H1 (cell line): ENCODE data around the gene GBP4. TPM values are rescaled to one million over a fixed set of nuclear protein-coding genes. Genes with fewer than 3 reads are reported as not detected.

Experiments
- CTCF ChIA-PET: fragments of 300-600 bp; sonication (Branson Sonifier 250); formaldehyde crosslinking; loops from one replicate; lab custom pipeline; 2021; ENCODE audit not compliant: partially characterized antibody; lab: Charles Lee
- POLR2A ChIA-PET: fragments of 300-600 bp; sonication (Branson Sonifier 250); formaldehyde crosslinking; loops from one replicate; lab custom pipeline; 2021; ENCODE audit warnings: inconsistent platforms; ENCODE audit not compliant: partially characterized antibody; lab: Charles Lee
- DNase-seq, 2 experiments: peaks; one replicate each; pipeline versions ENCODE4 v3.0.0 to v3.0.0-alpha.2; 2010 to 2022; ENCODE audit warnings: low spot score in 2 of 2, low read depth in 1 of 2, mixed read lengths in 1 of 2
- FAIRE-seq: peaks from 2 replicates; lab custom pipeline; 2011; peaks lifted over from hg19 to GRCh38; lab: Jason Lieb, UNC
- H2AFZ ChIP-seq: 2 replicates; pipeline ENCODE4 v1.8.1; 2012; ENCODE audit warnings: low read length, inconsistent platforms
- H2AK5ac ChIP-seq: 2 replicates; pipeline ENCODE4 v1.6.1; 2013; ENCODE audit warnings: low read depth, low read length
- H2BK120ac ChIP-seq: replicated peaks from 2 replicates; pipeline ENCODE3; 2013; ENCODE audit warnings: low read depth, low read length, inconsistent platforms
- H2BK12ac ChIP-seq: 2 replicates; pipeline ENCODE4 v1.6.1; 2013; ENCODE audit warnings: low read depth, low read length
- H2BK15ac ChIP-seq: 2 replicates; pipeline ENCODE4 v1.6.1; 2013; ENCODE audit warnings: low read length
- H2BK20ac ChIP-seq: 2 replicates; pipeline ENCODE4 v1.6.1; 2013; ENCODE audit warnings: low read length
- H2BK5ac ChIP-seq: 2 replicates; pipeline ENCODE4 v1.6.1; 2013; ENCODE audit warnings: low read depth, low read length
- H3K14ac ChIP-seq: 2 replicates; pipeline ENCODE4 v1.6.1; 2013; ENCODE audit warnings: inconsistent platforms; ENCODE audit not compliant: insufficient read length
- H3K18ac ChIP-seq: 2 replicates; pipeline ENCODE4 v1.6.1; 2013; ENCODE audit warnings: low read length; ENCODE audit errors: extremely low read depth
- H3K23ac ChIP-seq: 2 replicates; pipeline ENCODE4 v1.6.1; 2013; ENCODE audit warnings: inconsistent platforms; ENCODE audit not compliant: insufficient read length
- H3K23me2 ChIP-seq: 2 replicates; pipeline ENCODE4 v1.6.1; 2013; ENCODE audit warnings: low read depth, low read length
- H3K27ac ChIP-seq: 2 replicates; pipeline ENCODE4 v1.6.1; 2011; ENCODE audit warnings: low read depth, low read length, inconsistent platforms
- H3K27me3 ChIP-seq, 4 experiments: replicated peaks in 1 of 4; 1 replicate in 1 of 4; 2 replicates in 3 of 4; pipeline versions ENCODE4 v1.6.1 to v1.8.1; 2011 to 2013; ENCODE audit warnings: low read length in 3 of 4, mild to moderate bottlenecking in 3 of 4, inconsistent platforms in 2 of 4, mixed read lengths in 2 of 4, moderate library complexity in 1 of 4; ENCODE audit not compliant: control insufficient read depth in 3 of 4, insufficient read depth in 3 of 4; ENCODE audit errors: extremely low read depth in 1 of 4
- H3K36me3 ChIP-seq, 4 experiments: 2 replicates each; pipeline versions ENCODE4 v1.6.1 to v1.8.1; 2011 to 2013; ENCODE audit warnings: mild to moderate bottlenecking in 4 of 4, low read length in 3 of 4, moderate library complexity in 2 of 4, control low read depth in 1 of 4, inconsistent platforms in 1 of 4; ENCODE audit not compliant: insufficient read depth in 4 of 4, control insufficient read depth in 2 of 4
- H3K4ac ChIP-seq: replicated peaks from 2 replicates; pipeline ENCODE3; 2013; ENCODE audit warnings: low read length, low read depth, mixed read lengths, inconsistent platforms; ENCODE audit not compliant: insufficient read length
- H3K4me1 ChIP-seq, 4 experiments: replicated peaks in 1 of 4; 1 replicate in 1 of 4; 2 replicates in 3 of 4; pipeline versions ENCODE4 v1.6.1 to v1.8.1; 2011 to 2013; ENCODE audit warnings: low read length in 3 of 4, inconsistent platforms in 2 of 4, mixed read lengths in 1 of 4; ENCODE audit not compliant: insufficient read depth in 4 of 4, control insufficient read depth in 3 of 4
- H3K4me2 ChIP-seq, 2 experiments: 2 replicates each; pipeline versions ENCODE4 v1.6.1 to v1.8.1; 2011 to 2013; ENCODE audit warnings: low read depth in 2 of 2, low read length in 2 of 2, control low read depth in 1 of 2, inconsistent platforms in 1 of 2, mild to moderate bottlenecking in 1 of 2; ENCODE audit not compliant: insufficient read depth in 1 of 2
- H3K4me3 ChIP-seq, 4 experiments: fragments of 200-600, 300-600 bp in 1 of 4; sonication (generic), shearing (Covaris generic), sonication (Bioruptor Twin) in 1 of 4; 2 replicates each; pipeline versions ENCODE4 v1.5.1 to v1.8.1; 2011 to 2016; ENCODE audit warnings: low read length in 4 of 4, low read depth in 3 of 4, control low read depth in 2 of 4, inconsistent platforms in 2 of 4, mild to moderate bottlenecking in 2 of 4, mixed read lengths in 1 of 4, moderate library complexity in 1 of 4; ENCODE audit not compliant: insufficient read depth in 2 of 4; ENCODE audit errors: extremely low read depth in 1 of 4
- H3K56ac ChIP-seq: replicated peaks from 2 replicates; pipeline ENCODE3; 2013; ENCODE audit warnings: low read depth, mild to moderate bottlenecking, mixed read lengths, low read length, inconsistent platforms; ENCODE audit not compliant: insufficient read length
- H3K79me1 ChIP-seq: 2 replicates; pipeline ENCODE4 v1.6.1; 2013; ENCODE audit warnings: low read depth, low read length, control low read depth
- H3K79me2 ChIP-seq, 2 experiments: 2 replicates each; pipeline versions ENCODE4 v1.6.1 to v1.8.1; 2012 to 2013; ENCODE audit warnings: low read length in 2 of 2, mild to moderate bottlenecking in 2 of 2, inconsistent platforms in 1 of 2; ENCODE audit not compliant: insufficient read depth in 2 of 2, control insufficient read depth in 1 of 2
- H3K9ac ChIP-seq, 4 experiments: replicated peaks in 1 of 4; 1 replicate in 1 of 4; 2 replicates in 3 of 4; pipeline versions ENCODE4 v1.6.1 to v1.8.1; 2011 to 2013; ENCODE audit warnings: low read depth in 3 of 4, low read length in 3 of 4, control low read depth in 2 of 4, mild to moderate bottlenecking in 2 of 4, moderate library complexity in 2 of 4, inconsistent platforms in 1 of 4; ENCODE audit errors: extremely low read depth in 1 of 4
- H3K9me3 ChIP-seq, 2 experiments: 2 replicates each; pipeline versions ENCODE4 v1.6.1 to v1.8.1; 2012 to 2013; ENCODE audit warnings: mild to moderate bottlenecking in 2 of 2, moderate library complexity in 2 of 2, control low read depth in 1 of 2, inconsistent platforms in 1 of 2, low read depth in 1 of 2, low read length in 1 of 2, mixed read lengths in 1 of 2; ENCODE audit not compliant: insufficient read depth in 2 of 2
- H4K20me1 ChIP-seq, 2 experiments: replicated peaks in 1 of 2; 2 replicates each; pipeline versions ENCODE3 to v1.8.1; 2011 to 2013; ENCODE audit warnings: inconsistent platforms in 2 of 2, low read length in 2 of 2, mild to moderate bottlenecking in 1 of 2; ENCODE audit not compliant: insufficient read depth in 2 of 2, control insufficient read depth in 1 of 2
- H4K5ac ChIP-seq: 2 replicates; pipeline ENCODE4 v1.6.1; 2013; ENCODE audit warnings: low read length, low read depth, mixed read lengths, inconsistent platforms; ENCODE audit not compliant: insufficient read length
- H4K8ac ChIP-seq: 2 replicates; pipeline ENCODE4 v1.8.0; 2013; ENCODE audit warnings: mild to moderate bottlenecking, moderate library complexity, low read length, inconsistent platforms; ENCODE audit not compliant: insufficient read depth; ENCODE audit errors: extremely low read depth
- H4K91ac ChIP-seq: replicated peaks from 2 replicates; pipeline ENCODE3; 2013; ENCODE audit warnings: low read length, mixed read lengths, inconsistent platforms; ENCODE audit not compliant: insufficient read length
- ATF3 ChIP-seq: IDR thresholded peaks from 2 replicates; pipeline ENCODE4 v1.6.1; 2011; ENCODE audit warnings: low read depth, mild to moderate bottlenecking, low read length; ENCODE audit not compliant: insufficient read depth
- CTBP2 ChIP-seq: IDR thresholded peaks from 2 replicates; pipeline ENCODE4 v1.7.0; 2011; ENCODE audit warnings: borderline replicate concordance, mild to moderate bottlenecking, moderate library complexity, mixed read lengths, low read length; ENCODE audit not compliant: insufficient read depth, insufficient read length
- CTCF ChIP-seq, 3 experiments: IDR thresholded peaks; 1 replicate in 2 of 3; 2 replicates in 1 of 3; pipeline versions ENCODE4 v1.5.1 to v1.6.1; 2011; ENCODE audit warnings: low read length in 3 of 3, mild to moderate bottlenecking in 3 of 3, inconsistent platforms in 2 of 3, low read depth in 1 of 3, moderate library complexity in 1 of 3; ENCODE audit not compliant: insufficient read depth in 1 of 3; ENCODE audit errors: control extremely low read depth in 1 of 3
- RBBP5 ChIP-seq: IDR thresholded peaks from 2 replicates; pipeline ENCODE4 v1.7.1; 2012; ENCODE audit warnings: low read depth, mild to moderate bottlenecking, inconsistent platforms, low read length, moderate library complexity, borderline replicate concordance
- SIX5 ChIP-seq: IDR thresholded peaks from 2 replicates; pipeline ENCODE4 v1.6.1; 2011; ENCODE audit warnings: mild to moderate bottlenecking, low read depth, low read length
- SRF ChIP-seq: IDR thresholded peaks from 2 replicates; pipeline ENCODE4 v1.6.1; 2011; ENCODE audit warnings: mild to moderate bottlenecking, low read depth, low read length, moderate library complexity
- TBP ChIP-seq: IDR thresholded peaks from 2 replicates; pipeline ENCODE4 v1.6.1; 2011; ENCODE audit warnings: low read depth, low read length, improper control_type of control experiment
- WGBS, 2 experiments: shearing (Covaris generic) in 1 of 2; methylation state at CpG; one replicate each; pipeline versions ENCODE4 v1.1.6 to v1.1.7; 2013 to 2015; ENCODE audit warnings: low lambda C conversion rate in 2 of 2, mixed read lengths in 2 of 2, inconsistent platforms in 1 of 2, low coverage in 1 of 2, missing lambda C conversion rate in 1 of 2; ENCODE audit not compliant: insufficient replicate concordance in 2 of 2, insufficient coverage in 1 of 2, insufficient read length in 1 of 2; ENCODE audit errors: extremely low coverage in 1 of 2, missing lambda C conversion rate in 1 of 2; 5-methylcytosine and 5-hydroxymethylcytosine counted together
- polyA plus RNA-seq, 7 experiments: library from polyadenylated mRNA; depleted of rRNA in 3 of 7; stranded (reverse) in 5 of 7; unstranded in 2 of 7; fragments of >200 nt in 5 of 7; fragments of 200-250 nt in 2 of 7; gene quantifications; 1 replicate in 5 of 7; 2 replicates in 1 of 7; 4 replicates in 1 of 7; pipeline versions ENCODE4 v1.2.1 to v1.2.3, GENCODE V29; 2011 to 2013; ENCODE audit warnings: missing spikeins in 2 of 7, mixed read lengths in 2 of 7
- total RNA-seq: library from RNA; stranded (reverse); fragmentation: NEBNext Ultra II Directional; extraction: Animal tissue kit (Norgen Biotek cat#: 25700); gene quantifications from 2 replicates; pipeline ENCODE4 v1.2.1, GENCODE V29; 2021
- TF ChIP-seq, protein P1 (sequence below): IDR thresholded peaks from 2 replicates; pipeline ENCODE4 v1.6.1; 2012; ENCODE audit warnings: inconsistent platforms

The GBP4 gene
- total and polyA plus RNA-seq, 2 of the 8 experiments (the other 6 are each of a cell fraction or from before 2014, with no cell fraction given): 0.02 TPM; not detected in 1

DNA sequence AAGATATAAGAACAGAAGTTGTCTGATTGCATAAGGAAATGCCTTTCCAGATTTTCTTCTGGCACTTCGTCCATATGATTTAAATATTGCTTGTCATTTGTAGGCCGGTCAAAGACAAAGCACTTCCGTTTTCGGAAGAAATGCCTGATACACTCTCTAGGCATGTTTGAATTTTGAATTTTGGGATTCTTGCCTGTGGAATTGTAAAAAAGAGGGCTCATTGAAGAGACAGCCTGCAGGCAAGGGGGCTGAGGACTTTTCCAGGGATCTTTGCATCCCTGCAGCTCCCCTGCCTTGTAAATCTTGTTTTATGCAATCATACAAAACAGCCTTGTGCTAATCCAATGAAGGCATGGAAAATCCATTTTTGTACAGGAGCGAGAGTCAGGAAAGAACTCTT lies 7.4 kb downstream of the GBP4 start:
- Histone ChIP-seq H2BK120ac (no peak overlapping the region), H4K5ac (no peak overlapping the region), H3K4ac (no peak overlapping the region), H3K4me1 (no peaks in the 10 kb centered on the region), H3K23me2 (no peaks in the 10 kb centered on the region), H4K20me1 (no peaks in the 10 kb centered on the region), H3K36me3 (no peaks in the 10 kb centered on the region), H2AFZ (no peak overlapping the region), H3K9me3 (no peaks in the 10 kb centered on the region), H3K79me2 (no peaks in the 10 kb centered on the region), H2BK15ac (no peak overlapping the region), H4K8ac (no peak overlapping the region), H2AK5ac (no peak overlapping the region), H3K9ac (no peak overlapping the region), H2BK12ac (no peak overlapping the region), H3K4me3 (no peak overlapping the region), H3K18ac (no peak overlapping the region), H4K91ac (no peak overlapping the region), H3K56ac (no peak overlapping the region), H2BK20ac (no peak overlapping the region), H3K23ac (no peak overlapping the region), H3K79me1 (no peaks in the 10 kb centered on the region), H3K27me3 (no peaks in the 10 kb centered on the region), H3K14ac (no peak overlapping the region), H2BK5ac (no peak overlapping the region), H3K4me2 (no peak overlapping the region), H3K27ac (no peak overlapping the region)
- DNase-seq (no peak), FAIRE-seq (no peak)
- ChIA-PET POLR2A (no interaction called here), CTCF (no interaction called here)
- WGBS, 2 experiments: 92% methylated on average over 5 of the region's 5 CpGs; no CpG with 5 or more reads in 1 of the 2 experiments
- TF ChIP-seq CTBP2 (no peak), ATF3 (no peak), RBBP5 (no peak), SIX5 (no peak), CTCF (IDR thresholded peaks at IDR 0.05; ENCODE audit: control extremely low read depth in 1 of 3, insufficient read depth in 1 of 3, low read depth in 1 of 3, low read length in 3 of 3) (no peak), TBP (no peak), SRF (no peak)
- TF ChIP-seq, protein P1, sequence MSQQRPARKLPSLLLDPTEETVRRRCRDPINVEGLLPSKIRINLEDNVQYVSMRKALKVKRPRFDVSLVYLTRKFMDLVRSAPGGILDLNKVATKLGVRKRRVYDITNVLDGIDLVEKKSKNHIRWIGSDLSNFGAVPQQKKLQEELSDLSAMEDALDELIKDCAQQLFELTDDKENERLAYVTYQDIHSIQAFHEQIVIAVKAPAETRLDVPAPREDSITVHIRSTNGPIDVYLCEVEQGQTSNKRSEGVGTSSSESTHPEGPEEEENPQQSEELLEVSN: no peak
